WTC11 (cell line): Measurements from ENCODE around the gene CIAO2A. TPM values are rescaled to one million over a fixed set of nuclear protein-coding genes. Genes with fewer than 3 reads are reported as not detected.

Experiments
- ATAC-seq: fragments of 200-7000 bp; cut with Tn5 transposase; 2 replicates; pipeline ENCODE4 v1.10.0; 2021; ENCODE audit warnings: mild to moderate bottlenecking, moderate library complexity
- CTCF ChIA-PET: fragments of 300-600 bp; sonication (Branson Sonifier 250); formaldehyde crosslinking; loops from one replicate; lab custom pipeline; 2021; ENCODE audit warnings: antibody characterized with exemption; lab: Charles Lee
- POLR2A ChIA-PET: fragments of 350-600 bp; sonication (Branson Sonifier 250); formaldehyde crosslinking; loops from one replicate; lab custom pipeline; 2021; ENCODE audit warnings: antibody characterized with exemption; lab: Charles Lee
- DNase-seq: peaks from one replicate; pipeline ENCODE4 v3.0.0; 2021; ENCODE audit warnings: low spot score
- H3K27ac Mint-ChIP-seq: 2 replicates; pipeline ENCODE4 v1.8.0; 2021; ENCODE audit warnings: mixed read lengths
- H3K27me3 Mint-ChIP-seq: 2 replicates; pipeline ENCODE4 v1.8.0; 2021; ENCODE audit warnings: low read depth, mild to moderate bottlenecking, moderate library complexity, mixed read lengths
- H3K36me3 Mint-ChIP-seq: 2 replicates; pipeline ENCODE4 v1.8.0; 2021; ENCODE audit warnings: mixed read lengths
- H3K4me1 Mint-ChIP-seq: 2 replicates; pipeline ENCODE4 v1.8.0; 2022; ENCODE audit warnings: mixed read lengths
- H3K4me3 Mint-ChIP-seq: 2 replicates; pipeline ENCODE4 v1.8.0; 2021; ENCODE audit warnings: mild to moderate bottlenecking, moderate library complexity, mixed read lengths
- H3K9me3 Mint-ChIP-seq: 2 replicates; pipeline ENCODE4 v1.8.0; 2021; ENCODE audit warnings: mixed read lengths
- FOXK1 ChIP-seq: sonication (generic); formaldehyde crosslinking; IDR thresholded peaks from 2 replicates; pipeline ENCODE4 v1.8.0; 2022; ENCODE audit warnings: mild to moderate bottlenecking, moderate library complexity, missing genetic modification reagents
- JAZF1 ChIP-seq: fragments of 250-450 bp; sonication (Bioruptor Pico); IDR thresholded peaks from 2 replicates; pipeline ENCODE4 v1.9.0; 2021; ENCODE audit warnings: moderate library complexity, mild to moderate bottlenecking, inconsistent platforms
- JUN ChIP-seq: sonication (generic); formaldehyde crosslinking; IDR thresholded peaks from 2 replicates; pipeline ENCODE4 v1.8.0; 2023; ENCODE audit warnings: mild to moderate bottlenecking, missing genetic modification reagents
- KAT7 ChIP-seq: sonication (generic); formaldehyde crosslinking; IDR thresholded peaks from 2 replicates; pipeline ENCODE4 v1.8.1; 2023; ENCODE audit warnings: missing genetic modification reagents, mild to moderate bottlenecking, borderline replicate concordance
- MAX ChIP-seq: sonication (generic); formaldehyde crosslinking; IDR thresholded peaks from 2 replicates; pipeline ENCODE4 v1.8.0; 2022; ENCODE audit warnings: mild to moderate bottlenecking, missing genetic modification reagents
- MXD4 ChIP-seq: fragments of 250-450 bp; sonication (Bioruptor Pico); IDR thresholded peaks from 2 replicates; pipeline ENCODE4 v1.8.0; 2021; ENCODE audit warnings: mild to moderate bottlenecking, moderate library complexity, borderline replicate concordance
- NR1H2 ChIP-seq: sonication (generic); formaldehyde crosslinking; IDR thresholded peaks from 2 replicates; pipeline ENCODE4 v1.9.0; 2021; ENCODE audit warnings: mild to moderate bottlenecking, moderate library complexity, missing genetic modification reagents
- RELA ChIP-seq: sonication (generic); formaldehyde crosslinking; IDR thresholded peaks from 2 replicates; pipeline ENCODE4 v1.8.1; 2022; ENCODE audit warnings: missing genetic modification reagents, mild to moderate bottlenecking, borderline replicate concordance
- RORB ChIP-seq: fragments of 250-450 bp; sonication (Bioruptor Pico); IDR thresholded peaks from 2 replicates; pipeline ENCODE4 v1.9.0; 2021; ENCODE audit warnings: mild to moderate bottlenecking
- STAT6 ChIP-seq: sonication (generic); formaldehyde crosslinking; conservative IDR thresholded peaks from 2 replicates; pipeline ENCODE4 v1.8.1; 2023; ENCODE audit warnings: mild to moderate bottlenecking, low read depth, missing genetic modification reagents, moderate library complexity
- TEAD4 ChIP-seq: sonication (generic); formaldehyde crosslinking; IDR thresholded peaks from 2 replicates; pipeline ENCODE4 v1.8.0; 2022; ENCODE audit warnings: mild to moderate bottlenecking, missing genetic modification reagents
- TP53 ChIP-seq: sonication (generic); formaldehyde crosslinking; IDR thresholded peaks from 2 replicates; pipeline ENCODE4 v1.8.1; 2023; ENCODE audit warnings: mild to moderate bottlenecking, missing genetic modification reagents
- ZNF219 ChIP-seq: sonication (generic); formaldehyde crosslinking; IDR thresholded peaks from 2 replicates; pipeline ENCODE4 v1.8.0; 2023; ENCODE audit warnings: missing genetic modification reagents, mild to moderate bottlenecking, borderline replicate concordance
- total RNA-seq: library from RNA; stranded (reverse); gene quantifications from 3 replicates; pipeline ENCODE4 v1.2.3, GENCODE V29; 2021
- TF ChIP-seq, protein P1 (sequence below): fragments of 250-450 bp; sonication (Bioruptor Pico); IDR thresholded peaks from 2 replicates; pipeline ENCODE4 v2.1.2; 2022; ENCODE audit warnings: mild to moderate bottlenecking, moderate library complexity
- TF ChIP-seq, protein P2 (sequence below): sonication (generic); formaldehyde crosslinking; IDR thresholded peaks from 2 replicates; pipeline ENCODE4 v1.8.1; 2023; ENCODE audit warnings: mild to moderate bottlenecking, missing genetic modification reagents, moderate library complexity
- TF ChIP-seq, protein P3 (sequence below): sonication (generic); formaldehyde crosslinking; IDR thresholded peaks from 2 replicates; pipeline ENCODE4 v1.8.1; 2023; ENCODE audit warnings: mild to moderate bottlenecking, missing genetic modification reagents
- TF ChIP-seq, protein P4 (sequence below): fragments of 200-600 bp; IDR thresholded peaks from 2 replicates; pipeline ENCODE4 v1.8.0; 2022; ENCODE audit warnings: antibody characterized with exemption

CIAO2A gene
- total RNA-seq, 1 experiment from 2014 or later, result 73.6 TPM

DNA sequence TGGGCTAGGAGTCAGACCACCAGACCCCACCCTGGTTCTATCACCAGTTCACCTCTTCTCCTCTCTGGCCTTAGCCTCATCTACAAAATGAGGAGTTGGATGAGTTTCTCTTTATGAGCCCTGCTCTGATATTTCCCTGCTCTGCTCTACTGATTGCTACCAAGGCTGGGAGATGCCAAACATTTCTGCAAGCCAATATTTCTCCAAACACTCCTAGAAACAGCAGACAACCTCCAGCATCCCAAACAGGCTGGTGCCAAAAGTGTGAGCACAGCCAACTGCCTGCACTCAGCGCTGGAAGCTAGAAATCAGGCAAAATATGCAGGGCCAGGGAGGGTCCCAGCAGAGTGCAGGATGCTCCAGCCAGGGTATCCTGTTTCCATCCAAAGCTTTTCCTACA is 58.1 kb downstream of the CIAO2A start:
- no peak overlapping the region for H3K4me3 Mint-ChIP-seq
- no peaks in the 10 kb centered on the region for H3K9me3 Mint-ChIP-seq
- ChIA-PET POLR2A (interaction anchor here (0.7 kb wide), 1 partner anchor 630 kb away, joined by 3 read pairs; no protein-coding TSS in a partner anchor), CTCF (interaction anchor here (2.1 kb wide), 1 partner anchor 90 kb away, joined by 12 read pairs; no protein-coding TSS in a partner anchor)
- DNase-seq, result no peak
- H3K27me3 Mint-ChIP-seq, result peaks cover 14% of the 10 kb centered on the region
- TF ChIP-seq RELA (CRISPR knock-in tag) (no peak), TP53 (CRISPR knock-in tag) (no peak), TEAD4 (CRISPR knock-in tag) (no peak)
- TF ChIP-seq, protein P1, sequence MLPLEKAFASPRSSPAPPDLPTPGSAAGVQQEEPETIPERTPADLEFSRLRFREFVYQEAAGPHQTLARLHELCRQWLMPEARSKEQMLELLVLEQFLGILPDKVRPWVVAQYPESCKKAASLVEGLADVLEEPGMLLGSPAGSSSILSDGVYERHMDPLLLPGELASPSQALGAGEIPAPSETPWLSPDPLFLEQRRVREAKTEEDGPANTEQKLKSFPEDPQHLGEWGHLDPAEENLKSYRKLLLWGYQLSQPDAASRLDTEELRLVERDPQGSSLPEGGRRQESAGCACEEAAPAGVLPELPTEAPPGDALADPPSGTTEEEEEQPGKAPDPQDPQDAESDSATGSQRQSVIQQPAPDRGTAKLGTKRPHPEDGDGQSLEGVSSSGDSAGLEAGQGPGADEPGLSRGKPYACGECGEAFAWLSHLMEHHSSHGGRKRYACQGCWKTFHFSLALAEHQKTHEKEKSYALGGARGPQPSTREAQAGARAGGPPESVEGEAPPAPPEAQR, result no peak
- ATAC-seq, result no peak
- no peaks in the 10 kb centered on the region for H3K36me3 Mint-ChIP-seq
- H3K4me1 Mint-ChIP-seq, result peaks cover 10% of the 10 kb centered on the region
- no peak overlapping the region for H3K27ac Mint-ChIP-seq

- peaks cover 10% of the 10 kb centered on the region for H3K4me1 Mint-ChIP-seq
- POLR2A ChIA-PET, result no interaction called here
- TF ChIP-seq, protein P2, sequence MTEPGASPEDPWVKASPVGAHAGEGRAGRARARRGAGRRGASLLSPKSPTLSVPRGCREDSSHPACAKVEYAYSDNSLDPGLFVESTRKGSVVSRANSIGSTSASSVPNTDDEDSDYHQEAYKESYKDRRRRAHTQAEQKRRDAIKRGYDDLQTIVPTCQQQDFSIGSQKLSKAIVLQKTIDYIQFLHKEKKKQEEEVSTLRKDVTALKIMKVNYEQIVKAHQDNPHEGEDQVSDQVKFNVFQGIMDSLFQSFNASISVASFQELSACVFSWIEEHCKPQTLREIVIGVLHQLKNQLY (CRISPR knock-in tag), result no peak
- TF ChIP-seq NR1H2 (CRISPR knock-in tag) (no peak), MXD4 (CRISPR knock-in tag) (no peak), KAT7 (CRISPR knock-in tag) (no peak), ZNF219 (CRISPR knock-in tag) (no peak), STAT6 (CRISPR knock-in tag) (no peak), RORB (CRISPR knock-in tag) (no peak), JAZF1 (CRISPR knock-in tag) (no peak), FOXK1 (CRISPR knock-in tag) (no peak), JUN (CRISPR knock-in tag) (no peak), MAX (CRISPR knock-in tag) (no peak)
- TF ChIP-seq, protein P3, sequence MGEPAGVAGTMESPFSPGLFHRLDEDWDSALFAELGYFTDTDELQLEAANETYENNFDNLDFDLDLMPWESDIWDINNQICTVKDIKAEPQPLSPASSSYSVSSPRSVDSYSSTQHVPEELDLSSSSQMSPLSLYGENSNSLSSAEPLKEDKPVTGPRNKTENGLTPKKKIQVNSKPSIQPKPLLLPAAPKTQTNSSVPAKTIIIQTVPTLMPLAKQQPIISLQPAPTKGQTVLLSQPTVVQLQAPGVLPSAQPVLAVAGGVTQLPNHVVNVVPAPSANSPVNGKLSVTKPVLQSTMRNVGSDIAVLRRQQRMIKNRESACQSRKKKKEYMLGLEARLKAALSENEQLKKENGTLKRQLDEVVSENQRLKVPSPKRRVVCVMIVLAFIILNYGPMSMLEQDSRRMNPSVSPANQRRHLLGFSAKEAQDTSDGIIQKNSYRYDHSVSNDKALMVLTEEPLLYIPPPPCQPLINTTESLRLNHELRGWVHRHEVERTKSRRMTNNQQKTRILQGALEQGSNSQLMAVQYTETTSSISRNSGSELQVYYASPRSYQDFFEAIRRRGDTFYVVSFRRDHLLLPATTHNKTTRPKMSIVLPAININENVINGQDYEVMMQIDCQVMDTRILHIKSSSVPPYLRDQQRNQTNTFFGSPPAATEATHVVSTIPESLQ (CRISPR knock-in tag), result no peak
- TF ChIP-seq, protein P4, sequence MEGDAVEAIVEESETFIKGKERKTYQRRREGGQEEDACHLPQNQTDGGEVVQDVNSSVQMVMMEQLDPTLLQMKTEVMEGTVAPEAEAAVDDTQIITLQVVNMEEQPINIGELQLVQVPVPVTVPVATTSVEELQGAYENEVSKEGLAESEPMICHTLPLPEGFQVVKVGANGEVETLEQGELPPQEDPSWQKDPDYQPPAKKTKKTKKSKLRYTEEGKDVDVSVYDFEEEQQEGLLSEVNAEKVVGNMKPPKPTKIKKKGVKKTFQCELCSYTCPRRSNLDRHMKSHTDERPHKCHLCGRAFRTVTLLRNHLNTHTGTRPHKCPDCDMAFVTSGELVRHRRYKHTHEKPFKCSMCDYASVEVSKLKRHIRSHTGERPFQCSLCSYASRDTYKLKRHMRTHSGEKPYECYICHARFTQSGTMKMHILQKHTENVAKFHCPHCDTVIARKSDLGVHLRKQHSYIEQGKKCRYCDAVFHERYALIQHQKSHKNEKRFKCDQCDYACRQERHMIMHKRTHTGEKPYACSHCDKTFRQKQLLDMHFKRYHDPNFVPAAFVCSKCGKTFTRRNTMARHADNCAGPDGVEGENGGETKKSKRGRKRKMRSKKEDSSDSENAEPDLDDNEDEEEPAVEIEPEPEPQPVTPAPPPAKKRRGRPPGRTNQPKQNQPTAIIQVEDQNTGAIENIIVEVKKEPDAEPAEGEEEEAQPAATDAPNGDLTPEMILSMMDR, result no peak
- TF ChIP-seq, all 79 proteins: peak for 0
- DNase-seq (no peak), ATAC-seq (no peak)
- Mint-ChIP-seq H3K36me3 (no peaks in the 10 kb centered on the region), H3K27ac (no peak overlapping the region), H3K4me3 (no peak overlapping the region), H3K27me3 (peaks cover 10% of the 10 kb centered on the region), H3K9me3 (no peaks in the 10 kb centered on the region)
- CTCF ChIA-PET, result no interaction called here
These were observed 59.1 kb downstream of the CIAO2A start for GRCh38 chr15:64034519-64034918.
